Fibroblast of peridontal ligament (primary cell): ENCODE measurements around the gene ITIH5.

Source experiments
- DNase-seq: peaks from one replicate; pipeline ENCODE4 v3.0.0-alpha.2; 2010; ENCODE audit errors: extremely low read depth

Gene ITIH5

DNA sequence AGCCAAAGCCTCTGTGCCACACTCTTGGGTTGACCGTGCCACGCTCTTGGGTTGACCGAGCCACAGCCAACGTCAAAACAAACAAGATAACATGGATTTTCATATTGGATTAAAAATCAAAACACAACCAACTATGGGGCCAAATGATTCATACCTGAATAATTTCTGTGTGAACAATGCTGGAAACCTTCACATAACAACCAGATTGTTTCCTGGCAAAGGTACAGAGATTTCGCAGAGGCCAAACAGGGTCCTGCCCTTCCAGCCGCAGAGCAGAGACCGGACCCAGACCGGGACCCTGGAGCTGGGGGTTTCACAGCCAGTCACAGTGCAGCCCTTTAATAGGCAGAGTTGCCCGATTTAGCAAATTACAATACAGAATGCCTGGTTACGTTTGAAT lies 40.5 kb downstream of the ITIH5 start:
- no peak for DNase-seq

DNA sequence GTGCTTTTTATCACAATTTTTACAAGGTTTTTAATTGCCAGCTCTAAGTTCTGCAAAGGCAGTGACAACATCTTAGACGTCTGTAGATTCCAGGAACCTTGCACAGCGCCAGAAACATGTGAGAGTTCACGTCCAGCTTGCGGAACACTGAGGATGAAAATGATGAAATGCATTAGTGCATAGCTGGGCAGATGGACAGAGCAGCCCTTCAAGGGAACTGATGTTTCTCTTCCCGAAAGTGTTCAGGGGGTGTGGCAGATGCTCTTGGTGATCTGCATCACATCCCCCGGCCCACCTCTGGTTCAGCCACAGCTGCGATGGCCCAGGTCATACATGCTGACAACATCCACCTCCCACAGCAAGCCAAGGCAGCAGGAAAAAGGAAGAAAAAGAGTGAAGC lies 40.9 kb downstream of the ITIH5 start:
- no peak for DNase-seq

DNA sequence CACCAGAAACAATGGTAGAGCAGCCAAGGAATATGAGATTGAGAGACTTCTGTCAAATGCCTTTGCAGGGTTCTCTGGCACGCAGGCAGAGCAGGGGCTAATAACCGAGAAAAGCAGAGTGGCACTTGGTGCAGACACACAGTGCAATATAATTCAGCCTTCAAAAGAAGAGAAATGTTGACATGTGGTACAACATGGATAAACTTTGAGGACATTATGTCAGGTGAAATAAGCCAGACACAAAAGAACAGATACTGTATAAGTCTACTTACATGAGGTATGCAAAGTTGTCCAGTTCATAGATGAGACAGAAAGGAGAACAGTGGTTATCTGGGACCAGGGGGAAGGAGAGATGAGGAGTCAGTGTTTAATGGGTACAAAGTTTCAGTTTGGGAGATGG lies 41.8 kb downstream of the ITIH5 start:
- DNase-seq, result no peak

DNA sequence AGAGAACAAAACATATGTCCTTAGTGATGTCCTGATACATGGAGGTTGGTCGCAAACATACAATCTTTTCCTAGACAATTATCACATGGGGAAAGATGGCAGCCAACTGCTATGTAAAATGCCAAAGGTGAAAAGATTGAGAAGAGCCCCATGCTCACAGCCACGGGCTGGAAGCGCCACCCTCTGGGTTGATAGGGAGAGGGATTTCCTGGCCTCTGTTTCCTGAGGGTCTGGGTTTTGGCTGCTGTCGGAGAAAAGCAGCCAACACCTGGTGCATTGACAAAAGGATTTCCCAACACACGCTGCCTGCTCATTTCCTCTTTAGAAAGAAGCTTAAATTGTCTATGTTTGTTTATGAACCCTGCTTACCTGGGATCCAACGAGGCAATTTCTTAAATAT lies 43.8 kb downstream of the ITIH5 start:
- no peak for DNase-seq

DNA sequence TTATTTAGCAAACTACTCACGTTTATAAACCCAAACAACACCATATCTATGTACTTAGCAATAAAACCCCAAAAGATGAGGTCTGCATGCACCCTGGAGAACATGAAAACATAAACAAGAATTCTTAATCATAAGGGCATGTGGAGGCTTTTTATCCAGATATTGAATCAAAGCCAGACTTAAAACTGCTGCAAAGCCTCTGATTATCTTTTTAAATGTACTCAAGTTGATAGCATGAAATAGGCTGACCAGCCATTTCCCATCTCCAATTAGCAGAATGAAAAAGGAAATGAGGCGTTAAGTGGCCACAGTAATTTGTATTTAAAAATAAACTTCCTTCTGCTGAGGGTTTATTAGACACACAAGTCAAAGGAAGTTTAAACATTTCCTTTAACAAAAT lies 48.3 kb downstream of the ITIH5 start:
- DNase-seq, result no peak

DNA sequence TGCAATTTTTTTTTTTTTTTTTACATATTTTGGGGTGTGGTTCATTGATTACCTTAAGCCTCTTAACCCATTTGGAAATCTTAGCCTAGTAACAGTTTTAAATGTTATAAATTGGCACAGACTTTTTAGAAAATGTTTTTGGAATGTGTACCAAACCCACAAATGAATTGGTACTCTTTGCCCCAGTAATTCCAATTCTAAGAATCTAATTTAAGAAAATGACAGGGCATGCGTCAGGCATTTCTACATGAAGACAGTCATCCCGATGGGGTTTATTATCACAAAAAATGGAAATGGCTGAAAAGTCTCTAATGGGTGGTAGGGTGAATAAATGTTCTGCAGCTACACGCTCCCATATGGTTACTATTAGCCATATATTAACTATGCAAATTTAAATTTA lies 54.9 kb downstream of the ITIH5 start:
- DNase-seq, result no peak

DNA sequence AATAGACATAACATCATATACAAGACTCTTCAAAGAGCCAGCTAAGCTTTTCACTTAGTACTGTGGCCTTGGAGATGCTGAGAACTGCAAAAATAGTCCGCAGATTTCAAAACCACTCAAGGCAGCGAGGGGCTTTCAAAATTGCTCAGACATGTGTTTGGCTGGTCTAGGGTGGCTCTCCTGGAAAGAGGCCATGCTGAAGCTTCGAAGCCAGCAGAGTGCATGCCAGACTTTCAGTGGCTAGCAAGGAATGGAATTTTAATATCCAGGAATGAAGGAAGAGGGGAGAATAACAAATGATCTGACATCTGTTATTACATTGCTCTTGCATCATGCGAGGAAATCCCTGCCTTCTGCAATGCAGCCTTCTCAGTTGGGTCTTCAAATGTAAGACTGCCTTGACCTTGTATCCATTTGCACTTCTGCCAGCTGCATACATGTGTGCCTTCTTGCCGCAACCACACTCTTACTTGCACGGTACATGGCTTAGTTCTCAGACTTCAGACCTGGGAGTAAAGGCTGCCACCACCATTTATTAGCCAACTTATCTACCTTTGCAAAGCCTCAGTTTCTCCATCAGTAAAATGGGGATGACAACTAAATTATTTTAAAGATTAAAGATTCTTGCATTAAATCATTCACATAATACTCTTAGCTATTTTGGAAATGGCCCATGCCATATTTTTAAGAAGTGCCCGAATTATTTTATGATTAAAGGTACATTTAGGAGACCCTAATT lies 55.9 kb downstream of the ITIH5 start:
- peak; percentile 9 for DNase-seq

DNA sequence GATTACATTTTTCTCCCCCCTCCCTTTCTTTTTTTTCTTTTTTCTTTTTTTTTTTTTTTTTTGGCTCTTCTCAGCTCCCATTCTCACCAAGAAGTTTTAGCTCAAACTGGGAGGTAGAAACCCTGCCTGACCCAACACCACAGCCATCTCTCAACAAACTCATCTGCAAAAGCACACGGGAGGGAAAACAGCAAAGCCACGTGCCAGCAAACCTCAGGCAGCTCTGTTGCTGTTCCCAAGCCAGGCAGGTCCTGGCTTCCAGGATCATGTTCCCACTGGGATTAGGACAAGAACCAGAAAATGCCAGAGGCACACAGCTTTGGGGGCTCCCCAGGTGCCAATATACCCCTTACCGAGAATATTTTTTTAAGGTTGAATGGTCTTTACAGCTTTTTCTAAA lies 56.7 kb downstream of the ITIH5 start:
- DNase-seq, result no peak

DNA sequence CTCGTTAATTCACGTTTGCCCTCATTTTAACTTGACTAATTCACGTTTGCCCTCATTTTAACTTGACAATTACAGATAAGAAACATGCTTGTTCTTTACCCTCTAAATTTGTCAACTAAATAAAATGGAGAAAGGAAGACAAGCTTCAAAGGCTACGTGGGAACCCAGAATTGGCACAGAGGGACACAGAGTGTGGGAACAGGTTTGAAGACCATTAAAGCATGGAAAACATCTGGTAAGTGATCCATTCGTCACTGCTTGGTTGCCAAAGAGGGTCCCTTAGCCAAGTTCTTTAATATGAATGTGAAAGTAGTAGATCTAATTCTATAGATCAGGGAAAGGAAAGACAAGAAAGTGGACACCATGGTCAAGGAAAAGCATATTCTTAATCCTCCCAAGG lies 57.2 kb downstream of the ITIH5 start:
- DNase-seq, result no peak

DNA sequence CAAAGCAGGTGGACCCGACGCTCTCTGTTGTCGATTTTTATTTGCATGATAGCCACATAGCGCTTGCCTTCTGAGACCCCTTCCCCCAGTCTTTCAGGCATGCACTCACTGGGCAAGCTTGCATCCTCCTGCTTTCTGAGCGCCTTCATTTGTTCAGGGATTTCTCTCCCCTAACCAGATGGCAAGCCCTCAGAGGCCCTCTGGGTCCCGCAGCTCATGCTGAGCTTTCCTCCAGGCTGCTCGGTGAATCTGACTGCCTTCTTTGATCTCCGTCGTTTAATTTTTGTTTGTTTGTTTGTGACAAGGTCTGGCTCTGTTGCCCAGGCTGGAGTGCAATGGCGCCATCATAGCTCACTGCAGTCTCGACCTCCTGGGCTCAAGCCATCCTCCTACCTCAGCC lies 58.8 kb downstream of the ITIH5 start:
- DNase-seq, result no peak

DNA sequence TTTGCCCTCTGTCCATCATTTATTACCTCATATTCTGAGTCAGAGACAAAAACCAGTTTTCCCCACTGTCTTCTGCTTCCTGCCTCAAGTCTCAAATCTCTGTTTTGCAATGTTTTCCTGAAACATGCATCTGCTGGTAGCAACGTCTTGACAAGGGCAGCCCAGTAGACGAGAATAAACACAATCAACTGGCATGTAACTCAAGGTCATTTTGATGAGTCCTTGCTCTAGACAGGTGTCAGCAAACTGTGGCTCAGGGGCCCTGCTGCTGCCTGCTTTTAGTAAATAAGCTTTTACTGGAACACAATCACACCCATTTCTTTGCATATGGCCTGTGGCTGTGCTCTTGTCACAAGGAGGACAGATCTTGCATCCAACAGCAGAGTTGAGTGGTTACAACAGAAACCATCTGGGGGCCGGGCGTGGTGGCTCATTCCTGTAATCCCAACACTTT lies 59.8 kb downstream of the ITIH5 start:
- no peak for DNase-seq

DNA sequence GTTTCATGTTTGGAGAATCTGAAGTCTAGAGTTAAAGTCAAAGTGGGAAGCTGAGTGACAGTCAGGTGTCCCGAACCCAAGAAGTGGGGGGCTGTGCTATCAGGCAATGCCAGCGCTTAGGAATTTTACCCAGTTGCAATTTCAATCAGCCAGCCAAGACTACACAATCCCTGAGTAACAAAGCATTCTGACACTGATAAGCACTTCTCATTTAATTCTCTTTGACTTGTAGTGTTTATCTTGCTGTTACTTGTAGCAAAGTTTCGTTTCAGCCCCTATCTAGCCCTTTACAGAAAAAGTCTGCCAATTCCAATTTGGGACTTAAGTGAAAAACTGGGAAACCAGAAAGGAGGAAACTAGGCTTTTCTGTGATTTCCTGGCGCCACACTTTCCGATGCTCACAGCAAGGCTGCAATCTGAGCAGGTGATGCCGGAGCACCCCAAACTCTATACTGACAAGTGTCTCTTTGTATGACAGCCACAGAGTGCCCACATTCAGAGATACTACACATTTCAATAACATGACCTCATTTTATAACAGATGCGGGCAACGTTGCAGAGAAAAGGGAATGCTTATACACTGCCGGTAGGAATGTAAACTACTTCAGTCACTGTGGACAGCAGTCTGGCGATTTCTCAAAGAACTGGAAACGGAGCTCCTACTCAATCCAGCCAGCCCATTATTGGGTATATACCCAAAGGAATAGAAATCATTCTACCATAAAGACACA lies 61.0 kb downstream of the ITIH5 start:
- DNase-seq, result no peak

DNA sequence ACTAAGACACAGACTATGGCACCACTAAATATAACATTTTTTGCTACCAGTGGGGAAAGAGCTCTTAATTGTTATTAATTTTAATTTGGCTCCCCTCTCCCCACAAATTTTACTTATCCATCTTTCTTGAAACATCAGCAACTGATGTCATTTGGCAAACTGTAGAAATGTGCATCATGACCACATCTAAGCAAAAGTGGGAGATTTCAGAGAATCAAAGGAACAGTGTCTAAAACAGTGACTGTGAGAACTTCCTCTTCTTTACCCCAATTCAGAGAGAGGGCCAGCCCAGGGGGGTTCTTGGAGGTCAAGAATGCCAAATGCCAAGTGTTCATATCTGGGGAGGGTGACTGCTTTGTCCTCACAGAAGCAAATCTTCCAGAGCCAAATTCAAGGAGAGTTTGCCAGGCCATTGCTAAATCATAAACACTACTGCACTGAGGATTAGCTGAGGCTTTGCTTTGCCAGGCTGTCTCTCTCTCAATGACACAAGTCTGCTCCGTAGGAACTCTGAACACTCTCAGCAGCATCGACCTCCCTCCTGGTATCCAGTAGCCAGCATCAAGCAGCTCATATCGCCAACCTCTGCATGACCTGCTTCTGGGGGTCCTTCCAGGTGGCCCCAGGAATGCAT lies 65.6 kb downstream of the ITIH5 start:
- DNase-seq, result no peak

DNA sequence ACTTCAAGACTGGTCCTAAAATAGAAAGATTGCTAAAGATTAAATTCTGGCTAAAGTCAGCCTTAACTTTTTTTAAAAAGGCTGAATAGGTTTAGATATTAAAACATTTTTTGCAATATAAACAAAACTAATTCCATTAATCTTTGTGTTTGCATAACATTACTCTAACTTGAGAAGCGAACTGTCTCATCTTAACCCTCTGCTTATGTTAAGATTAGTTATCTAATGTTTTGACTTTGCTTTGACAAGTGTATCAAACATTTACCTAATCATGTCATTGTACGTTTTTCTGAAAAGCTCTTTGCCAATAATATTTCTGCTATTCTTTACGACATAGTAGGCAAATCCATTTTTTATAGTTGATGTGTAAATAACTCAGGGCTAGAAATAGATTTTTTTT lies 68.0 kb downstream of the ITIH5 start:
- no peak for DNase-seq

DNA sequence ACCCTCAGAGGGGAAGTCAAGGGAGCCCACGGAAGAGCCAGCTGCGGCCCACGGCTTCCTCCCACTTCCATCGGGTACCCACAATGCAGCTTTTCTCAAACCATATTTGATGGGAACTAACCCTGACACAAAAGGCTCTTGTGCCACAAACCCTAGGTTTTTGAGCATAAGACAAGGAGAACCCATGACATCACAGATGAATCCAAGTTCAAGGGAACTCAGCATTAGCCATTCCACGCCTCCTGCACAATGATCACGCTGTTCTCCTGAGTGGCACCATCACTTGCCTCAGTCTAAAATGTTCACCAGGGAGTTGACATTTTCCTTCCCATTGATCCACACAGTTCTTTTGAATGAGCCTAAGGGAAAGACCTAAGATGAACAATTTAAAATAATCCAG lies 70.4 kb downstream of the ITIH5 start:
- no peak for DNase-seq

DNA sequence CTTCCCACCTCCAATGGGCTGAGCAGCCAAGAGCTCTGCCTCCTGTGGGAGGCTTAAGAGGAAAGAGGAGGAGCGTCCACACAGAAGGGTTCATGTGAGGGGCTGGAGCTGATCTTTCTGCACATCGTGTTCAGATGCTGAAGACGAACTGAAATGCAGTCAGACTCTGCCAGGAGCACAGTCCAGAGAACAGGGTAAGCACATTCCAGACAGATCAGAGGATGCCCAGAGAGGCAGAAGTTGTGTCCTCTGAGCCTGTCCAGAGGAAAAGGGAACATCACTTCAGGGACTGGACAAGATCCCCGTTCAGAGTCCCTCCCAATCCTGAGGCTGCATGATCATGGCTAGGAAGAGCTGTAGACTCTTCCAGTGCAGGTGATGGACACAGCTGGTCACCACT lies 72.9 kb downstream of the ITIH5 start:
- DNase-seq, result no peak

DNA sequence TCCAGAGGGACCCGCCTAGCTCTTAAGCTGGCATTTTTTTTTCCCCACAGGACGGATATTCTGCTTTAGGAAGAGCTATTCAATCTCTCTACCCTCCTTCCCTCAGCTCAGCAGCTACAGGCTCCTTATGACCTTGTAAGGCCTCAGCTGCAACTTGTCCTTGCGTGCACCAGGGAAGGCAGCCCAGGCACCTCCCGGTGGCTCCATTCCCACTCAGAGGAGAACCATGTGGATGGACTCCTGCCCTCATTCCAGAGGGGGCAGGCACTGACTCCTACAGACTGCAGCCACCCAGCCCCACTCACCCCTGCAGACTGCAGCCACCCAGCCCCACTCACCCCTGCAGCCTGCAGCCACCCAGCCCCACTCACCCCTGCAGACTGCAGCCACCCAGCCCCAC lies 73.7 kb downstream of the ITIH5 start:
- no peak for DNase-seq

DNA sequence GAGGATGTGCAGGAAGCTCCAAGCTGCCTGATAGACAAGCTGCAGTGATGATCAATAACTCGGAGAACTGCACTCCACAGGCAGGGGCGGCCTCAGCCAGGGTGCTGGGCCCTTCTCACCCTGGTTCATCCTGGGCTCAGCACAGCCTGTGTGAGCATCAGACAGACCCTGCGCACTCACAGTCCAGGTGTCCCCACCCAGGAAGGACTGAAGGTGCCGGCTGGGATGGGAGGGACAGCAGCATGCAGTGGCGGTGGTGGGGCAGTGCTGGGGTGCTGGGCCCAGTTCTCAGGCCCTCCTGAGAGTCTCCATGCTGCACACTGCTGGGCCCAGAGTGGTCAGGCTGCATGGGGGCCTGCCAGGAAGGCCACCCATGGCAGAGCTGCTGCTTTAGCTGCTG lies 74.1 kb downstream of the ITIH5 start:
- DNase-seq, result no peak

DNA sequence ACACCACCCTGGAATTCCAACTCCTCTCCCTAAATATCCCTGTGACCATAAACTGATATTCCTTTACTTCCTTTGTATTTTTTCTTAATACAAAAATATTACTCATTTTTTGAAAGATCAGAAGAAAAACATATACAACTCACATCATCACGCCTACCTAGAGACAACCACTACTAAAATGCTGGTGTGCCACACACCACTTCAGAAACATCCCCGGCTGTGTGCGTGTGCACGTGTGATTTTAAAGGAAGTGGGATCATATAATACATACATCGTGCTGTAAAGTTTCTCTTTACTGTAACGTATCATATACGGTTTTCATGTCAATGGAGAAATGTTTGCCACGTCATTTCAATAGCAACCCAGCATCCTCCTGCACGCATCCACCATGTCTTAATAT lies 76.5 kb downstream of the ITIH5 start:
- no peak for DNase-seq

DNA sequence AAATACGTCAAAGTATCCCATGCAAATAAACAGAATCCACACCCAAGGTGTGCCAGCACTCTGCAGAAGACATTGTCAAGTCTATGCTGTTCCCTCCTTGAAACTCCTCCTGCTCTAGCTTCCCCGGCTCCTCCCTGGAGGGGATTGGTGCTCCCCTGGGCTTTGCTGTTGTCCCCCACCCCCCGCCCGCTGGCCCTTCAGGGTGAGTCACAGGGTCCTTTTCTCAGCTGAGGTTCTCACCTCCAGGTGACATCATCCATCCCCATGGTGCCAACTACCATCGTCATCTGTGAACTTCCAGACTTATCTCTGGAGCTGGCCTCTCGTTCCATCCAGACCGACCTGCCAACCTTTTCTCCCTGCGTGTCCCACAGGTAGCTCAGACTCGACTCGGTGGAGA lies 77.0 kb downstream of the ITIH5 start:
- no peak for DNase-seq

DNA sequence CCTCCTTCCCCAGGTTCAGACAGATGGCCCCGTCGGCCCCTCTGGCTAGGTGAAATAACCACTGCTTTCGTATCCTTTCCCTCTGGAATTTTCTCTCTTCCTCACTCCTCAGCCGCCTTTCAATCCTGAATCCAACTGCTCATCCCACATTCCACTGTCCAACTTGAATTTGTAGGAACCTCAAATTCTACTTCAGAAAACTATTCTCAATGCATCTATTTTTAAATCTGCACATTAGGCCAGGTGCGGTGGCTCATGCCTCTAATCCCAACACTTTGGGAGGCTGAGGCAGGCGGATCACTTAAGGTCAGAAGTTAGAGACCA lies 78.9 kb downstream of the ITIH5 start:
- DNase-seq, result no peak

DNA sequence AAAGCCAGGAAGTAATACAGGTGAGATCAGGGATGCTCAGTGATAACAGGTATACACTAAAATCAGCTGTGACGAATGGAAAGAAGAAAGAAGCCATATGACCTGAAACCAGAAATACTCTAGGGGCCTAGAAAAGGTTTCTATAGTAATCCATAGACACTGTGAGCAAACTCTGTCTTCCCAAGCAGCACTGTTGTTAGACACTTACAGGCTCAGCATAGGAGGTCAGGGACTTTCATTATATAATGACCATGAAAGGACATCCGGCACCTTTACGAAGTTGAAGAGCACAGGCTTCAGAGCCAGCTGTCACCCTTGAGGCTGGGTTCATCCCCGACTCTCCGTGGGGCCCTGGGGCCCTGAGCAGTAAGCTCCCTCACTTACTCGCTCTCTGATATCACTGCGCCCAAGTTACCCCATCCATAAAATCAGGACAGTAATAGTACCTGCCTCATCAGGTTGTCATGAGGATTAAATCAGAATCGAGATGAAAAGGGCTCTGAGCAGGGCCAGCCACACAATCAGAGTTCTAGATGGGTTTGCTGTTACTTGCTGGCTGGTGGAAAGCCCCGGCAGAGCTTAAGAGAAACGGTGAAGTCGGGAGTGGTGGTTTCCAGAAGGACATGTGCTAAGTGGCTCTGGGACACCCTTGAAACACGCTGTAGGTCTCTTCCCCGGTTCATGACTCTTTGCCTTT lies 79.5 kb downstream of the ITIH5 start:
- DNase-seq, result no peak

DNA sequence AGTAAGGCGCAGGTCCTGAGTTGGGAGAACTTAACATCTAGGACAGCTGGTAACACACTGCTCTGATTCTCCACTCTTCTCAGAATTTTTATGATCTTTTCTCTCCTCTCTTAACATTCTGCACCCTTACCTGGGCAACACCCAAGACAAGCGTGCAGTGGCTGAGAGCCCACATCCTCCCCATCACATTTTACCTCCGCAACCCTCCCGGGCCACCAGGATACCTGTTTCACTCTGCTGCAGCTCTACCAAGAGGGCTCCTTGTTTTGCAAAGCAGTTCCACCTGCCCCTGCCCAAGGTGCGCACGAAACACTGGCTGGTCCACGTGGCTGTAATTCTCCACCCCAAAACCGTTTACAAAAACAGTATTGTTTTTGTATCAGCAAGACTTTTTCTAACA lies 81.5 kb downstream of the ITIH5 start:
- no peak for DNase-seq
